ENCODE data around the gene PCP2. TPM values are rescaled to one million over a fixed set of nuclear protein-coding genes. Genes with fewer than 3 reads are reported as not detected.
A peak's percentile ranks its signal among the peaks of the same experiment; 100 is the strongest.

Gene PCP2
- total RNA-seq, 4 donors from 2014 or later: 2.3 to 13.4 (median 7.8) TPM; not detected in 1

DNA sequence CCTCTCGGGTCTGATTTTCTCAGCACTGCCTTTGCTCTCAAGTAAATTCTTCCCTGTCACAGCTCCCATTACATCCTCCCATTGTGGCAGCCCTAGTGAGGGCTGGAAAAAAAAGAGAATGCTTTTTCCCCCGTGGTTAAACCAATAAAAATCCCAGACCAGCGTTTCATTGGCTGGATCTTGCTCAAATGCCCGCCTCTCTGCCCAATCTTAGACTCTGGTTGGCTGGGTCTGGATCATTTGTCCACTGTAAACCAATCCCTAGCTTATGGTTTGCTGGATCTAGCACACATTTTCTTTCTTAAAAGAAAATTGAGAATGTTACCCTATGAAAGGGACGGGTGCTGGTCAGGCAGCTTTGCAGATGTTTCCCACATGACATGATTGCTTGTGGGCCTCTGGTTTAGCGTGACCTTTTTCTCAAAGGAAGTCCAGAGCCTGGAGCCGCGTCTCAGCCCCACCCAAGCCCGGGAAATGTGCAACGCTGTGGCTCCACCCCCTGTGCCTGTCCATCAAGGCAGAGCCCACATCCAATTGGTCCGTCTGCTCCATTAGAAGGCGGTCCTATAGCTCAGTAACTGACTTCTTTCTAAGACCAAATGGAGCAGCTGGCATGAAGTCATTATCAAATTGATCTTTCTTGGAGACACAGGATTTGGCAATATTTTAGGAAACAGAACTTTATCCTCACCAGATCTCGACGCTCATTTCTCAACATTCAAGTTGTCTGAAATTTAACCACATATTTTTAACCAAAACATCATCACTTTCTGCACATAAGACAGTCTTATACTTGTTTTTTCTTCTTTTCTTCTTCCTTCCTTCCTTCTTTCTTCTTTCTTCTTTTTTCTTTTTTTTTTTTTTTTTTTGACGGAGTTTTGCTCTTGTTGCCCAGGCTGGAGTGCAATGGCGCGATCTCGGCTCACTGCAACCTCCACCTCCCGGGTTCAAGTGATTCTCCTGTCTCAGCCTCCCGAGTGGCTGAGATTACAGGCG lies 40.8 kb upstream of the PCP2 start:
- Histone ChIP-seq H3K27ac (no peak overlapping the region), H3K4me1 (peaks cover 0 to under 1% (median 0%) of the 10 kb centered on the region in 4 donors), H3K36me3 (no peaks in the 10 kb centered on the region), H3K9me3 (no peaks in the 10 kb centered on the region), H3K27me3 (no peaks in the 10 kb centered on the region), H3K4me3 (no peak overlapping the region)
- no peak for TF ChIP-seq POLR2A (IDR thresholded peaks at IDR 0.05)
- DNase-seq: peak in 2 of 3 donors; percentile 73 to 79

- Histone ChIP-seq H3K9me3 (no peaks in the 10 kb centered on the region), H3K4me3 (no peak overlapping the region), H3K36me3 (no peaks in the 10 kb centered on the region), H3K27ac (no peak overlapping the region), H3K27me3 (no peaks in the 10 kb centered on the region), H3K4me1 (no peaks in the 10 kb centered on the region)
- DNase-seq: no peak
- TF ChIP-seq CTCF (IDR thresholded peaks at IDR 0.05): no peak
- no peak for TF ChIP-seq POLR2A (IDR thresholded peaks at IDR 0.05)
Observed at GRCh38 chr19:7672522-7672921, 39.0 kb upstream of the PCP2 start.

- TF ChIP-seq POLR2A (IDR thresholded peaks at IDR 0.05): no peak
- no peak for TF ChIP-seq CTCF (IDR thresholded peaks at IDR 0.05)
- H3K4me3 ChIP-seq: no peak overlapping the region
- H3K9me3 ChIP-seq: no peaks in the 10 kb centered on the region
- DNase-seq: no peak
- H3K27ac ChIP-seq: no peak overlapping the region
- H3K27me3 ChIP-seq: no peaks in the 10 kb centered on the region
- H3K36me3 ChIP-seq: no peaks in the 10 kb centered on the region
- H3K4me1 ChIP-seq: no peaks in the 10 kb centered on the region
Observed at GRCh38 chr19:7670790-7671189, 37.3 kb upstream of the PCP2 start.

DNA sequence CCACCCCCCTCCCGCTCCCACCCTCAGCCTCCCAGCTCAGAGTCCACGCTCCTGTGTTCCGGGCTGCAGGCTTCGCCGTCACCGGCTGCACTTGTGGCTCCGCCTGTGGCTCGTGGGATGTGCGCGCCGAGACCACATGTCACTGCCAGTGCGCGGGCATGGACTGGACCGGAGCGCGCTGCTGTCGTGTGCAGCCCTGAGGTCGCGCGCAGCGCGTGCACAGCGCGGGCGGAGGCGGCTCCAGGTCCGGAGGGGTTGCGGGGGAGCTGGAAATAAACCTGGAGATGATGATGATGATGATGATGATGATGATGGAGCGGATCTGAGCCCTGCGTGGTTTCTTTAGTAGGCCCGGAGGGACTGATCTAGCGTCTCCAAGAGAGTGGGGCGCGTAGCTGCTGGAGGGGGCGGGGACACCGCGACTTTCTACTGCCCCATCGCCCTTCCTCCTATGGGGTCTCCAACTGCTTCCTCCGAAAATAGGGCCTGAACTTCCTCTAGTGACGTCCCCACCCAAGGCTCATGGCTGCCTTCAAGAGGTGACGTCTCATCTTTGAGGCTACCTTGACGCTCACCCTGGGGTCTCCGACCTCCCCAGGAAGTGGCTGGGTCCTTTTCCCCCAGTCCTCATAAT lies 36.7 kb upstream of the PCP2 start:
- no peak for DNase-seq
- H3K36me3 ChIP-seq: no peaks in the 10 kb centered on the region
- H3K4me1 ChIP-seq: no peaks in the 10 kb centered on the region
- H3K27me3 ChIP-seq: no peaks in the 10 kb centered on the region
- H3K27ac ChIP-seq: no peak overlapping the region
- no peak overlapping the region for H3K4me3 ChIP-seq
- TF ChIP-seq POLR2A (IDR thresholded peaks at IDR 0.05) (no peak), CTCF (IDR thresholded peaks at IDR 0.05) (no peak)
- H3K9me3 ChIP-seq: no peaks in the 10 kb centered on the region

DNA sequence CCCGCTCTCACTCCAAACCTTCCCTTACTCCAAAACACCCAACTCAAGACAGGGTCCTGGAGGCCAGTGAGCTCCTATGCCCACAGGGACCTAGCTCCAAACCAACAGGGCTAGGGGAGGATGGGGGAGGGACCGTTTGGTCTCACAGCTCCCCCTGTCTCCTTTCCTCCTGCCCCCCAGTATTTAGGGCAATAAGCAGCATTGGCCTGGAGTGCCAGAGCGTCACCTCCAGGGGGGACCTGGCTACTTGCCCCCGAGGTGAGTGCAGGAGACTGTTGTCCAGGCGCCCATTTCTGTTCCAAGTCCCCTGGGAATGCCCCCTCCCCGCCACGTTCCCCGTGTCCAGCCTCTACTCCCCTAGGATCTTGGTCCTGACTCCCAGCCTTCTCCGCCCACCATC lies 36.1 kb upstream of the PCP2 start:
- no peaks in the 10 kb centered on the region for H3K9me3 ChIP-seq
- no peaks in the 10 kb centered on the region for H3K4me1 ChIP-seq
- no peak overlapping the region for H3K4me3 ChIP-seq
- H3K27ac ChIP-seq: no peak overlapping the region
- H3K36me3 ChIP-seq: no peaks in the 10 kb centered on the region
- no peak for TF ChIP-seq CTCF (IDR thresholded peaks at IDR 0.05)
- TF ChIP-seq POLR2A (IDR thresholded peaks at IDR 0.05): no peak
- H3K27me3 ChIP-seq: no peaks in the 10 kb centered on the region
- DNase-seq: no peak

DNA sequence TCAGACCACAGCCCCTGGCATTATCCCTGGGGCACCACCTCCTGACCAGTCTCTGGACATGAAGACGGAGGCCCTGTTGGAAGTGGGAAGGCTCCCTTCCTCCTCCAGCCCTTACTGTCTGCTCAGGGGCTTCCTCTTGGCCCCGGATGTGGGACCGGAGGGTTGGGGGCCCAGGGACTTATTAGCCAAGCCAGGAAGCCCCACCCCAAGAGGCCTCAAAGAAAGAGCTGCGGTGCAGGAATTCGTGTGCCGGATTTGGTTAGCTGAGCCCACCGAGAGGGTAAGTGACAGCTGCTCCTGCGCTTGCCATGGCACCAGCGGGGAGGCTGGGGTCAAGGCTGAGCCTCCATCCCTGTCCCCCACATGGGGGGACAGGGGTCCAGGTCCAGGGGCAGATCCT lies 35.3 kb upstream of the PCP2 start, which contains the start of gene RETN:
Gene RETN (plus strand): TSS at position 208 of the 400 bp plus-strand sequence. CDS start 278 bp downstream, outside the sequence.
- Histone ChIP-seq H3K9me3 (no peaks in the 10 kb centered on the region), H3K4me1 (no peaks in the 10 kb centered on the region), H3K36me3 (no peaks in the 10 kb centered on the region), H3K27ac (no peak within 1 kb of the TSS), H3K4me3 (no peak within 1 kb of the TSS), H3K27me3 (no peaks in the 10 kb centered on the region)
- DNase-seq: no peak
- no peak for TF ChIP-seq CTCF (IDR thresholded peaks at IDR 0.05)
- TF ChIP-seq POLR2A (IDR thresholded peaks at IDR 0.05): no peak

All from Peyer's patch (tissue), 4 donors.